HepG2 (cell line): ENCODE results near the gene ASTN2. TPM values are rescaled to one million over a fixed set of nuclear protein-coding genes. Genes with fewer than 3 reads are reported as not detected.
A peak's percentile ranks its signal among the peaks of the same experiment; 100 is the strongest.

Source experiments
- ARHGAP35 ChIP-seq: sonication (generic); formaldehyde crosslinking; IDR thresholded peaks from 2 replicates; pipeline ENCODE4 v1.9.0; 2022; ENCODE audit warnings: mild to moderate bottlenecking, inconsistent platforms, moderate library complexity, missing genetic modification reagents, borderline replicate concordance
- ATF1 ChIP-seq: IDR thresholded peaks from 2 replicates; pipeline ENCODE4 v1.6.1; 2016; ENCODE audit warnings: mild to moderate bottlenecking, control low read depth
- ATF7 ChIP-seq, 2 experiments: fragments of 450-650 bp in 1 of 2; sonication (generic) in 1 of 2; formaldehyde crosslinking in 1 of 2; IDR thresholded peaks; 2 replicates each; pipeline versions ENCODE4 v1.4.0 to v1.6.1; 2016 to 2020; ENCODE audit warnings: antibody characterized with exemption in 1 of 2, mild to moderate bottlenecking in 1 of 2, missing genetic modification reagents in 1 of 2
- BCL6 ChIP-seq: IDR thresholded peaks from 2 replicates; pipeline ENCODE4 v1.6.1; 2016; ENCODE audit warnings: missing genetic modification reagents, missing compliant biosample characterization
- CBX1 ChIP-seq: IDR thresholded peaks from one replicate; pipeline ENCODE4 v1.6.1; 2016; ENCODE audit warnings: antibody characterized with exemption, low read depth
- CENPX ChIP-seq: sonication (generic); formaldehyde crosslinking; IDR thresholded peaks from 2 replicates; pipeline ENCODE4 v1.9.0; 2021; ENCODE audit warnings: mild to moderate bottlenecking, missing genetic modification reagents, moderate library complexity
- ETV6 ChIP-seq: sonication (generic); formaldehyde crosslinking; conservative IDR thresholded peaks from 2 replicates; pipeline ENCODE4 v1.4.0; 2020; ENCODE audit warnings: missing genetic modification reagents
- FOXA3 ChIP-seq: IDR thresholded peaks from 2 replicates; pipeline ENCODE4 v1.6.1; 2016; ENCODE audit warnings: missing genetic modification reagents, missing compliant biosample characterization
- GPN1 ChIP-seq: sonication (generic); formaldehyde crosslinking; IDR thresholded peaks from 2 replicates; pipeline ENCODE4 v1.5.1; 2020; ENCODE audit warnings: missing genetic modification reagents, borderline replicate concordance
- HNRNPUL1 ChIP-seq: fragments of 200-400 bp; formaldehyde crosslinking; IDR thresholded peaks from 2 replicates; pipeline ENCODE4 v1.6.1; 2017; ENCODE audit warnings: low read depth, mild to moderate bottlenecking, low read length, moderate library complexity
- KLF13 ChIP-seq: sonication (generic); formaldehyde crosslinking; IDR thresholded peaks from 2 replicates; pipeline ENCODE4 v1.4.0; 2020; ENCODE audit warnings: mild to moderate bottlenecking, missing genetic modification reagents
- MLLT10 ChIP-seq: sonication (generic); formaldehyde crosslinking; IDR thresholded peaks from 2 replicates; pipeline ENCODE4 v1.4.0; 2020; ENCODE audit warnings: missing genetic modification reagents
- PHB2 ChIP-seq: fragments of 450-650 bp; IDR thresholded peaks from 2 replicates; pipeline ENCODE4 v1.6.1; 2018; ENCODE audit not compliant: partially characterized antibody
- SOX6 ChIP-seq, 2 experiments: fragments of 450-650 bp in 1 of 2; sonication (generic) in 1 of 2; formaldehyde crosslinking in 1 of 2; IDR thresholded peaks; 2 replicates each; pipeline versions ENCODE4 v1.4.0 to v1.6.1; 2017 to 2020; ENCODE audit warnings: antibody characterized with exemption in 1 of 2, mild to moderate bottlenecking in 1 of 2, missing genetic modification reagents in 1 of 2
- SSRP1 ChIP-seq: IDR thresholded peaks from 2 replicates; pipeline ENCODE4 v1.6.1; 2016; ENCODE audit warnings: control low read depth
- TBX2 ChIP-seq: sonication (generic); formaldehyde crosslinking; IDR thresholded peaks from 2 replicates; pipeline ENCODE4 v1.5.0; 2020; ENCODE audit warnings: missing genetic modification reagents, mild to moderate bottlenecking, borderline replicate concordance
- ZBTB38 ChIP-seq: sonication (generic); formaldehyde crosslinking; IDR thresholded peaks from 2 replicates; pipeline ENCODE4 v1.5.1; 2020; ENCODE audit warnings: mild to moderate bottlenecking, missing genetic modification reagents
- ZBTB39 ChIP-seq: sonication (generic); formaldehyde crosslinking; IDR thresholded peaks from 2 replicates; pipeline ENCODE4 v1.5.0; 2020; ENCODE audit warnings: missing genetic modification reagents
- ZFP1 ChIP-seq: IDR thresholded peaks from 2 replicates; pipeline ENCODE4 v1.6.1; 2016
- ZFP36 ChIP-seq: fragments of 150-350 bp; IDR thresholded peaks from 2 replicates; pipeline ENCODE4 v1.6.1; 2018; ENCODE audit warnings: borderline replicate concordance, low read length, low read depth; ENCODE audit not compliant: partially characterized antibody
- ZNF234 ChIP-seq: sonication (generic); formaldehyde crosslinking; conservative IDR thresholded peaks from 2 replicates; pipeline ENCODE4 v1.5.1; 2020; ENCODE audit warnings: mild to moderate bottlenecking, missing genetic modification reagents
- ZNF253 ChIP-seq: sonication (generic); formaldehyde crosslinking; IDR thresholded peaks from 2 replicates; pipeline ENCODE4 v1.8.0; 2022; ENCODE audit warnings: mild to moderate bottlenecking, missing genetic modification reagents, borderline replicate concordance
- ZNF256 ChIP-seq: sonication (generic); formaldehyde crosslinking; conservative IDR thresholded peaks from 2 replicates; pipeline ENCODE4 v1.4.0; 2020; ENCODE audit warnings: missing genetic modification reagents
- ZNF274 ChIP-seq: sonication (generic); formaldehyde crosslinking; IDR thresholded peaks from 2 replicates; pipeline ENCODE4 v1.5.1; 2020; ENCODE audit warnings: mild to moderate bottlenecking, missing genetic modification reagents
- ZNF337 ChIP-seq: sonication (generic); formaldehyde crosslinking; IDR thresholded peaks from 2 replicates; pipeline ENCODE4 v1.5.1; 2020; ENCODE audit warnings: missing genetic modification reagents, low read depth, mild to moderate bottlenecking, borderline replicate concordance
- ZNF451 ChIP-seq: sonication (generic); formaldehyde crosslinking; IDR thresholded peaks from 2 replicates; pipeline ENCODE4 v1.5.0; 2020; ENCODE audit warnings: mild to moderate bottlenecking, missing genetic modification reagents
- ZNF674 ChIP-seq: sonication (generic); formaldehyde crosslinking; IDR thresholded peaks from 2 replicates; pipeline ENCODE4 v1.5.0; 2020; ENCODE audit warnings: low read depth, mild to moderate bottlenecking, missing genetic modification reagents
- ZNF790 ChIP-seq: sonication (generic); formaldehyde crosslinking; IDR thresholded peaks from 2 replicates; pipeline ENCODE4 v1.8.0; 2022; ENCODE audit warnings: missing genetic modification reagents, mild to moderate bottlenecking, borderline replicate concordance
- ZNF879 ChIP-seq: sonication (generic); formaldehyde crosslinking; IDR thresholded peaks from 2 replicates; pipeline ENCODE4 v1.8.1; 2023; ENCODE audit warnings: missing genetic modification reagents
- polyA plus RNA-seq, 8 experiments: library from polyadenylated mRNA; depleted of rRNA in 3 of 8; stranded (reverse) in 7 of 8; unstranded in 1 of 8; fragments of >200 nt; fragmentation: Illumina TruSeq in 4 of 8; extraction: Trizol in 4 of 8; gene quantifications; 2 replicates each; pipeline versions ENCODE4 v1.2.1 to v1.2.3, GENCODE V29; 2011 to 2016; ENCODE audit warnings: low read depth in 4 of 8, missing spikeins in 1 of 8, mixed read lengths in 1 of 8; ENCODE audit not compliant: insufficient read depth in 1 of 8
- total RNA-seq, 5 experiments: library from RNA; depleted of rRNA; stranded (reverse); fragments of >200 nt; fragmentation: Illumina TruSeq; extraction: Trizol; gene quantifications; 2 replicates each; pipeline ENCODE4 v1.2.3, GENCODE V29; 2016; ENCODE audit warnings: low read depth in 1 of 5

Gene ASTN2
- total and polyA plus RNA-seq, 2 of the 13 experiments (the other 11 are each of a cell fraction or from before 2014, with no cell fraction given), result 5.2 to 13.5 TPM

GRCh38 chr9:116572095-116572748, 842.6 kb downstream of the ASTN2 start (continued):
- TF ChIP-seq ZNF253 (CRISPR knock-in tag) (no peak), GPN1 (CRISPR knock-in tag) (no peak), SOX6 (IDR thresholded peaks at IDR 0.05) (no peak), SOX6 (CRISPR knock-in tag; IDR thresholded peaks at IDR 0.05) (no peak), ZNF234 (no peak), CENPX (CRISPR knock-in tag) (no peak), FOXA3 (CRISPR knock-in tag) (no peak), ZNF879 (CRISPR knock-in tag) (no peak), ZNF790 (CRISPR knock-in tag) (no peak), MLLT10 (CRISPR knock-in tag) (no peak), ARHGAP35 (CRISPR knock-in tag) (no peak), KLF13 (no peak), SSRP1 (CRISPR knock-in tag) (no peak), ETV6 (CRISPR knock-in tag) (no peak), ZNF337 (CRISPR knock-in tag) (no peak), ZNF451 (CRISPR knock-in tag) (no peak), PHB2 (no peak), BCL6 (CRISPR knock-in tag) (no peak), HNRNPUL1 (no peak), ZNF256 (CRISPR knock-in tag) (no peak), ATF1 (CRISPR knock-in tag) (no peak), ZFP1 (no peak), ZNF674 (CRISPR knock-in tag) (no peak), ZBTB39 (CRISPR knock-in tag) (no peak), TBX2 (CRISPR knock-in tag) (no peak), ATF7 (IDR thresholded peaks at IDR 0.05) (no peak), ATF7 (CRISPR knock-in tag; IDR thresholded peaks at IDR 0.05) (no peak), CBX1 (no peak), ZBTB38 (CRISPR knock-in tag) (no peak), ZFP36 (no peak), ZNF274 (CRISPR knock-in tag) (0 out of 2 replicates have a peak, but pooled peaks have one; percentile 49)
